ENCODE results near the gene SDC1. TPM values are rescaled to one million over a fixed set of nuclear protein-coding genes. Genes with fewer than 3 reads are reported as not detected.

The SDC1 gene
- total RNA-seq, 1 experiment from 2014 or later: 22.3 TPM

DNA sequence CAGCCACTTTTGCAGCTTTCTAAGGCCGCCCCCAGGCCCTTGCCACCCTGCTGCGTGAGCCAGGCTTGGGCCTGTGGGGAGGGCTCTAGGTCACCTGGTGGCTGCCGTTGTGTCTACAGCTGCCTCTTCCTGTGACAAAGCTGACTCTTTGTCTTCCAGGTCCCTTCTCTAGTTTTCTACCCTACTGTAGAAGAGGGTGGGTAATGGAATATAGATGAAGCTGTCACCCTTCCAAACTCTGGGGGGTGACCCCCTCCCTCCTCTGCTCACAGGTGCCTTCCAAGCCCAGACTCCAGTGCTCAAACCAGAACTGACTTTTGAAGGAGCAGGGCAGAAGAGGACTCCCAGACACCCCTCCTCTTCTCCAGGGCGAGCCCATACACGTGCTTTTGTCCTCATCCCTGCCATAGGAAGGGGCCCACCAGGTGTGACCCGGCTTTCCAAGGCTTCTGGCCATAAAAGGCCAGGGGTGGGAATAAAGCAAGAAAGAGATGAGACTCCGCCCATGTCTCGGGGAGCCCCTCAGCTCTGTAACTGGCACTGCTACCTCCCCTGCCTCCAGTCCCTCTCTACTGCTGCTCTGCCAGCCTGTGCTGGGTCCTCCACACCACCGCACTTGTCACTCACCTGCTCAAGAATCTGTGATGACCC is 17.9 kb upstream of the SDC1 start:
- no peaks in the 10 kb centered on the region for H3K4me1 ChIP-seq (ENCODE audit: insufficient read depth, low read length)
- H3K27ac Mint-ChIP-seq: peak overlapping the region in 2 of 3 experiments; percentile 46 to 92; a peak in 4 of 7 replicates

More for the DNA sequence above, 17.9 kb upstream of the SDC1 start:
- H3K9me3 Mint-ChIP-seq: peaks cover 0 to 3% of the 10 kb centered on the region in 2 experiments; a peak in 1 of 5 replicates
- no peak overlapping the region for H2BK20ac ChIP-seq (ENCODE audit: low read depth, low read length, poor library complexity, severe bottlenecking)
- H2BK12ac ChIP-seq (ENCODE audit: insufficient read length, low read depth, low read length): no peak overlapping the region
- H3K23me2 ChIP-seq (ENCODE audit: insufficient read length, low read depth, low read length, poor library complexity, severe bottlenecking): no peaks in the 10 kb centered on the region
- H3K36me3 Mint-ChIP-seq (ENCODE audit: insufficient read depth in 1 of 3, low read depth in 3 of 3): peaks cover 1 to 8% (median 6%) of the 10 kb centered on the region in 3 experiments; a peak in 5 of 7 replicates
- H3K14ac ChIP-seq (ENCODE audit: insufficient read depth, low read length): no peak overlapping the region
- peaks cover 7% of the 10 kb centered on the region for H3K27me3 Mint-ChIP-seq (ENCODE audit: low read depth)
- H3K27ac ChIP-seq (ENCODE audit: insufficient read length, low read depth, low read length): no peak overlapping the region
- no peak overlapping the region for H4K8ac ChIP-seq (replicated peaks; ENCODE audit: insufficient read length, low read depth, low read length)
- H3K4me3 Mint-ChIP-seq: peak overlapping the region in 1 of 2 experiments; percentile 14; a peak in 2 of 5 replicates
- no peaks in the 10 kb centered on the region for H3K79me2 ChIP-seq (ENCODE audit: insufficient read depth, low read length)
- H4K91ac ChIP-seq (ENCODE audit: insufficient read length, low read depth, low read length): no peak overlapping the region
- H2AK5ac ChIP-seq (ENCODE audit: insufficient read length, low read length): no peak overlapping the region
- no peak overlapping the region for H3K23ac ChIP-seq (ENCODE audit: insufficient read length, low read depth, low read length)
- TF ChIP-seq, protein P1, sequence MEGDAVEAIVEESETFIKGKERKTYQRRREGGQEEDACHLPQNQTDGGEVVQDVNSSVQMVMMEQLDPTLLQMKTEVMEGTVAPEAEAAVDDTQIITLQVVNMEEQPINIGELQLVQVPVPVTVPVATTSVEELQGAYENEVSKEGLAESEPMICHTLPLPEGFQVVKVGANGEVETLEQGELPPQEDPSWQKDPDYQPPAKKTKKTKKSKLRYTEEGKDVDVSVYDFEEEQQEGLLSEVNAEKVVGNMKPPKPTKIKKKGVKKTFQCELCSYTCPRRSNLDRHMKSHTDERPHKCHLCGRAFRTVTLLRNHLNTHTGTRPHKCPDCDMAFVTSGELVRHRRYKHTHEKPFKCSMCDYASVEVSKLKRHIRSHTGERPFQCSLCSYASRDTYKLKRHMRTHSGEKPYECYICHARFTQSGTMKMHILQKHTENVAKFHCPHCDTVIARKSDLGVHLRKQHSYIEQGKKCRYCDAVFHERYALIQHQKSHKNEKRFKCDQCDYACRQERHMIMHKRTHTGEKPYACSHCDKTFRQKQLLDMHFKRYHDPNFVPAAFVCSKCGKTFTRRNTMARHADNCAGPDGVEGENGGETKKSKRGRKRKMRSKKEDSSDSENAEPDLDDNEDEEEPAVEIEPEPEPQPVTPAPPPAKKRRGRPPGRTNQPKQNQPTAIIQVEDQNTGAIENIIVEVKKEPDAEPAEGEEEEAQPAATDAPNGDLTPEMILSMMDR (conservative IDR thresholded peaks at IDR 0.05): no peak
- H4K20me1 ChIP-seq (ENCODE audit: control insufficient read depth, insufficient read depth, insufficient read length): no peaks in the 10 kb centered on the region
- no peak overlapping the region for H3K18ac ChIP-seq (ENCODE audit: insufficient read length, low read depth, low read length)
- H3T11ph ChIP-seq (ENCODE audit: low read length): no peak overlapping the region
- no peaks in the 10 kb centered on the region for H3K9me3 ChIP-seq (ENCODE audit: control insufficient read depth, low read depth, low read length)
- no peak overlapping the region for H4K5ac ChIP-seq (ENCODE audit: insufficient read length, low read depth, low read length)
- no peak overlapping the region for H2BK120ac ChIP-seq (ENCODE audit: low read depth, low read length, poor library complexity, severe bottlenecking)
- no peak overlapping the region for H2AFZ ChIP-seq (ENCODE audit: low read length)
- H2BK15ac ChIP-seq (ENCODE audit: low read depth, low read length): no peak overlapping the region
- no peaks in the 10 kb centered on the region for H3K79me1 ChIP-seq (ENCODE audit: insufficient read depth, low read depth, low read length, poor library complexity, severe bottlenecking)
- H3K9ac ChIP-seq (ENCODE audit: extremely low read depth, insufficient read length, low read length): no peak overlapping the region
- no CpG with 5 or more reads among the region's 9 CpGs for WGBS (ENCODE audit: extremely low coverage, insufficient read length, low lambda C conversion rate)
- DNase-seq: peak; percentile 72
- H3K4me1 Mint-ChIP-seq: peaks cover 7 to 11% of the 10 kb centered on the region in 2 experiments
- H3K27me3 ChIP-seq (ENCODE audit: insufficient read depth, low read length): no peaks in the 10 kb centered on the region
- no peak overlapping the region for H3K4ac ChIP-seq (ENCODE audit: low read depth, low read length)
- no peak overlapping the region for H3K56ac ChIP-seq (ENCODE audit: insufficient read length, low read depth, low read length)
- no peak overlapping the region for H2BK5ac ChIP-seq (ENCODE audit: insufficient read length, low read length)
- H3K4me2 ChIP-seq (ENCODE audit: insufficient read depth, insufficient read length, low read length): no peak overlapping the region
